Testis (tissue), 2 donors: ENCODE results near the gene NCMAP.

Experiments
- POLR2A ChIP-seq: fragments of 450-650 bp; IDR thresholded peaks from one replicate; pipeline ENCODE4 v1.6.1; 2017; ENCODE audit warnings: antibody characterized with exemption, mild to moderate bottlenecking, moderate library complexity
- TF ChIP-seq, protein P1 (sequence below), 3 experiments: fragments of 450-650 bp in 2 of 3; fragments of 200-600 bp in 1 of 3; sonication (generic) in 1 of 3; IDR thresholded peaks; one replicate each; pipeline ENCODE4 v1.5.1; 2016 to 2019; ENCODE audit warnings: antibody characterized with exemption in 3 of 3, mild to moderate bottlenecking in 2 of 3, moderate library complexity in 1 of 3

DNA sequence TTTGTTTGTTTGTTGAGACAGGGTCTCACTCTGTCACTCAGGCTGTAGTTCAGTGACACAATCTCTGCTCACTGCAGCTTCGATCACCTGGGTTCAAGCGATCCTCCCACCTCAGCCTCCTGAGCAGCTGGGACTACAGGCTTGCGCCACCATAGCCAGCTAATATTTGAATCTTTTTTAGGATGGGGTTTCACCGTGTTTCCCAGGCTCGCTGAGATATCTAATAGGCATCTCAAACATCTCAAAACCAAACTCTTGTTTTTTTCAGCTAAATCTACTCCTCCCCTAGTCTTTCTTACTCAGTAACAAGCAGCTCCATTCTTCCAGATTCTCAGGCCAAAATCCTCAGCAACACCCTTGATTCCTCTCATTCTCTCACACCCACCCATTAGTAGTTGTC, 65.2 kb downstream of the NCMAP start:
- TF ChIP-seq, protein P1, sequence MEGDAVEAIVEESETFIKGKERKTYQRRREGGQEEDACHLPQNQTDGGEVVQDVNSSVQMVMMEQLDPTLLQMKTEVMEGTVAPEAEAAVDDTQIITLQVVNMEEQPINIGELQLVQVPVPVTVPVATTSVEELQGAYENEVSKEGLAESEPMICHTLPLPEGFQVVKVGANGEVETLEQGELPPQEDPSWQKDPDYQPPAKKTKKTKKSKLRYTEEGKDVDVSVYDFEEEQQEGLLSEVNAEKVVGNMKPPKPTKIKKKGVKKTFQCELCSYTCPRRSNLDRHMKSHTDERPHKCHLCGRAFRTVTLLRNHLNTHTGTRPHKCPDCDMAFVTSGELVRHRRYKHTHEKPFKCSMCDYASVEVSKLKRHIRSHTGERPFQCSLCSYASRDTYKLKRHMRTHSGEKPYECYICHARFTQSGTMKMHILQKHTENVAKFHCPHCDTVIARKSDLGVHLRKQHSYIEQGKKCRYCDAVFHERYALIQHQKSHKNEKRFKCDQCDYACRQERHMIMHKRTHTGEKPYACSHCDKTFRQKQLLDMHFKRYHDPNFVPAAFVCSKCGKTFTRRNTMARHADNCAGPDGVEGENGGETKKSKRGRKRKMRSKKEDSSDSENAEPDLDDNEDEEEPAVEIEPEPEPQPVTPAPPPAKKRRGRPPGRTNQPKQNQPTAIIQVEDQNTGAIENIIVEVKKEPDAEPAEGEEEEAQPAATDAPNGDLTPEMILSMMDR (IDR thresholded peaks at IDR 0.05): no peak
- no peak for TF ChIP-seq POLR2A
